ENCODE data around the gene STARD3. TPM values are rescaled to one million over a fixed set of nuclear protein-coding genes. Genes with fewer than 3 reads are reported as not detected.

The STARD3 gene
- total and polyA plus RNA-seq, 9 donors = 34.5 to 55.9 (median 44.3) TPM

DNA sequence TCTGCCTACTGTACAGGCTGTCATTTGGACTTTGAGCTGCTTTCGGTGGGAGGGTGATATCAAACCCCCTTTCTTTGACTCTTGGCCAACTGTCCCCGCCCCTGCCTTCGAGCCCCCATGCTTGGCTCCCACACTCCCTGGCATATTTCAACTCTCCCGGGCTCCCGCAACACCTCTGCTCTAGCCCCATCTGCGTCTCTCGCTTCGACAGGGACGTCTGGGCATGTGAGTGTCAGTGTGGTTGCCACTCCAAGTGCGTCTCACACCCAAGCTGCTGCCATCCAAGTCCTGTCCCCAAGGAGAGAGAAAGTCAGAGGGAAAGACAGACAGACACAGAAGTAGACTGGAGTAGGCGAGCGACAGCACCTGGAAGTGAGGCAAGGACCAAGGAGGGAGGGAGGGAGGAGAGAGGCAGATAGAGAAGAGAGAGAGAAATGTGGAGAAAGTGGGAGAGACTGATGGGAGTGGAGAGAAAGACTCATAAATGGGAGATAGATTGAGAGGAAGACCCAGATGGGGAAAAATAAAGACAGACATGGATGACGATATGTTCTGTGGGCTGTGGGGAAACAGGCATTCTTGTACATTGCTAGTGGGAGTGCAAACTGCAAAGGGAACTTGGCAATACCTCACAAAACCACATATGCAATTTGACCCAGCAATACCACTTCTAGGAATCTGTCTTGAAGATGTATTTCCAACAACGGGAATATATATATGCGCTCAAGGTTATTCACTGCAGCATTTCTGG lies 11.8 kb downstream of the STARD3 start:
- DNase-seq = no peak
- intact Hi-C loops (cut with DNase I) = no loop called here
- H3K27me3 ChIP-seq = no peaks in the 10 kb centered on the region
- peaks cover 8% of the 10 kb centered on the region for H3K4me1 ChIP-seq (ENCODE audit: insufficient read depth)
- H3K36me3 ChIP-seq = no peaks in the 10 kb centered on the region
- no peak overlapping the region for H3K27ac ChIP-seq
- no peak for TF ChIP-seq POLR2A (IDR thresholded peaks at IDR 0.05)
- TF ChIP-seq, protein P1, sequence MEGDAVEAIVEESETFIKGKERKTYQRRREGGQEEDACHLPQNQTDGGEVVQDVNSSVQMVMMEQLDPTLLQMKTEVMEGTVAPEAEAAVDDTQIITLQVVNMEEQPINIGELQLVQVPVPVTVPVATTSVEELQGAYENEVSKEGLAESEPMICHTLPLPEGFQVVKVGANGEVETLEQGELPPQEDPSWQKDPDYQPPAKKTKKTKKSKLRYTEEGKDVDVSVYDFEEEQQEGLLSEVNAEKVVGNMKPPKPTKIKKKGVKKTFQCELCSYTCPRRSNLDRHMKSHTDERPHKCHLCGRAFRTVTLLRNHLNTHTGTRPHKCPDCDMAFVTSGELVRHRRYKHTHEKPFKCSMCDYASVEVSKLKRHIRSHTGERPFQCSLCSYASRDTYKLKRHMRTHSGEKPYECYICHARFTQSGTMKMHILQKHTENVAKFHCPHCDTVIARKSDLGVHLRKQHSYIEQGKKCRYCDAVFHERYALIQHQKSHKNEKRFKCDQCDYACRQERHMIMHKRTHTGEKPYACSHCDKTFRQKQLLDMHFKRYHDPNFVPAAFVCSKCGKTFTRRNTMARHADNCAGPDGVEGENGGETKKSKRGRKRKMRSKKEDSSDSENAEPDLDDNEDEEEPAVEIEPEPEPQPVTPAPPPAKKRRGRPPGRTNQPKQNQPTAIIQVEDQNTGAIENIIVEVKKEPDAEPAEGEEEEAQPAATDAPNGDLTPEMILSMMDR (IDR thresholded peaks at IDR 0.05) = no peak
- no peak for TF ChIP-seq EP300 (IDR thresholded peaks at IDR 0.05)
- WGBS, 3 donors = 76 to 78% (median 76%) methylated on average over 15 of the region's 15 CpGs
- no peaks in the 10 kb centered on the region for H3K9me3 ChIP-seq
- H3K4me3 ChIP-seq = no peak overlapping the region

- DNase-seq = no peak
- H3K27me3 ChIP-seq = no peaks in the 10 kb centered on the region
- WGBS, 3 donors = 86 to 92% (median 87%) methylated on average over 11 of the region's 11 CpGs
- H3K36me3 ChIP-seq = no peaks in the 10 kb centered on the region
- no peaks in the 10 kb centered on the region for H3K9me3 ChIP-seq
- peaks cover 8% of the 10 kb centered on the region for H3K4me1 ChIP-seq (ENCODE audit: insufficient read depth)
- intact Hi-C loops (cut with DNase I) = no loop called here
- H3K4me3 ChIP-seq = no peak overlapping the region
- no peak overlapping the region for H3K27ac ChIP-seq
- no peak for TF ChIP-seq POLR2A (IDR thresholded peaks at IDR 0.05)
- TF ChIP-seq, protein P1 (IDR thresholded peaks at IDR 0.05) = no peak
- no peak for TF ChIP-seq EP300 (IDR thresholded peaks at IDR 0.05)
Measured at GRCh38 chr17:39650121-39650579, 13.2 kb downstream of the STARD3 start.

DNA sequence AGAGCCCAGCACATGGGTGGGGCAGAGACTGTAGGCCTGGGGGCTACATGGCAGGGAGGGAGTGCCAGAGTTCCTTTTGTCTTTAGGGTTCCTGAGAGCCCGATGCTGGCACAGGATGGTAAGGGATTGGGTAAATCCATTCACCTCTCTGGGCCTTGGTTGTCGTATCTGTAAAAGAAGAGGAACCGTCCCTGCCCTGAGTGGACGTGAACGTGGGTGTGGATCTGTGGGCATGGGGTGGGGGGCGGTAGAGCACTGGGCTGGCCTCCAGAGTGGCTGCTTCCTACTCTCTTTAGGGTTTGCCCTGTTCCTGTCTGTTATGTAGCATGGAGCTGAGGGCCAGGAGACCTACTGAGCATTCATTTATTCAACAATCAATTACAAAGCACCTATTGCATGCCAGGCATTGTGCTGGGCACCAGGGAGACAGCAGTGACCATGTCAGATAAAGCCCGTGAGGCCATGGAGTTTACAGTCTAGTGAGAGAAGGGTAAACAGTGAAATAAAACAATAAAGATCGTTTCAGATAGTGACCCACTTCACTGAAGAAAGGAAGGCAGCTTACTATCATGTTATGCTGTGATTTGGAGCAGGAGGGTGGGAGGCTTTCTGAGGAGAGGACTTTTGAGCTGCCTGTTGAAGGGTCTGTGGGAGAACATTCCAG lies 15.1 kb downstream of the STARD3 start:
- Histone ChIP-seq H3K27me3 (no peaks in the 10 kb centered on the region), H3K9me3 (no peaks in the 10 kb centered on the region), H3K4me1 (ENCODE audit: insufficient read depth) (peaks cover 8% of the 10 kb centered on the region), H3K36me3 (no peaks in the 10 kb centered on the region), H3K4me3 (no peak overlapping the region), H3K27ac (no peak overlapping the region)
- no peak for TF ChIP-seq POLR2A (IDR thresholded peaks at IDR 0.05)
- no peak for TF ChIP-seq EP300 (IDR thresholded peaks at IDR 0.05)
- TF ChIP-seq, protein P1 (IDR thresholded peaks at IDR 0.05) = no peak
- 65 to 75% (median 71%) methylated on average over 8 of the region's 8 CpGs for WGBS, 3 donors
- intact Hi-C loops (cut with DNase I) = no loop called here
- no peak for DNase-seq

DNA sequence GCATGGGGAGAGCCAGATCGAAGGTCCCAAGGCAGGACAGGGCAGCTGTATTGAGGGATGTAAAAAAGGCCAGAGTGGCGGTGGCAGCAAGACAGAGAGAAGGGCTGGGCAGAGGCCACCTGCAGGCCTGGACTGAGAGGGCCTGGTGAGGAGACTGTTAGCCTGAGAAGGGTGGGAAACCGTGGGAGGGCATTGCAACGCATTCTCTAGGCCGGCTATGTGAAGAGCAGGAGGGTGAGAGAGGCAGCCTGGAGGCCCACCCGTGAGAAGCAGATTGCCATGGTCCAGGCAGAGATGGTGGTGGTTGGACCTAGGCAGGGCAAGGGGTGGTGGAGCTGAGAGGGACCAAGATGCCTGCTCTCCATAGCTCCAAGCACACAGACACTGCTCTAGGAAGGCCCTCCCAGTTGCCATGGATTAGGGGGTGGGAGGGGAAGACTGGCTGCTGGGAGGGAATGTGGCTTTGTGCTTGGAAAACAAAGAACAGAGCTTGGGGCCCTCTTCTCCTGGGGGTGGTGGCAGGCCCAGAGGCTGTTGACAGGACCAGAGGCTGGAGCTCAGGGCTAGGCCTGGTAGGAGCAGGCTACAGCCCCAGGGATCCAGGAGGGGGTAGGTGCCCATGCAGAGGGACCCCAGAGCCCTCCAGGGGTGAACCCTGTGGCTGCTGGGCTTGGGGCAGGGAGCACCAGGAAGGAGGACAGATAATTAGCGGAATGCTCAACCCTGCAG lies 15.8 kb downstream of the STARD3 start:
- H3K27ac ChIP-seq = no peak overlapping the region
- WGBS, 3 donors = 49 to 58% (median 58%) methylated on average over 7 of the region's 7 CpGs

More for the DNA sequence above, 15.8 kb downstream of the STARD3 start:
- Histone ChIP-seq H3K27me3 (no peaks in the 10 kb centered on the region), H3K4me3 (no peak overlapping the region), H3K4me1 (ENCODE audit: insufficient read depth) (peaks cover 8% of the 10 kb centered on the region), H3K9me3 (no peaks in the 10 kb centered on the region), H3K36me3 (no peaks in the 10 kb centered on the region)
- TF ChIP-seq, protein P1 (IDR thresholded peaks at IDR 0.05) = no peak
- TF ChIP-seq POLR2A (IDR thresholded peaks at IDR 0.05) = no peak
- no peak for TF ChIP-seq EP300 (IDR thresholded peaks at IDR 0.05)
- no peak for DNase-seq
- intact Hi-C loops (cut with DNase I) = no loop called here

All from ovary (tissue), 9 donors.